ENCODE measurements around the gene RIMS1.
A peak's percentile ranks its signal among the peaks of the same experiment; 100 is the strongest.
"Not testable (repeated sequence)": the region's sequence is repeated elsewhere in the genome, so short reads cannot be mapped to it uniquely, and the experiment has no call there.

RIMS1 gene

DNA sequence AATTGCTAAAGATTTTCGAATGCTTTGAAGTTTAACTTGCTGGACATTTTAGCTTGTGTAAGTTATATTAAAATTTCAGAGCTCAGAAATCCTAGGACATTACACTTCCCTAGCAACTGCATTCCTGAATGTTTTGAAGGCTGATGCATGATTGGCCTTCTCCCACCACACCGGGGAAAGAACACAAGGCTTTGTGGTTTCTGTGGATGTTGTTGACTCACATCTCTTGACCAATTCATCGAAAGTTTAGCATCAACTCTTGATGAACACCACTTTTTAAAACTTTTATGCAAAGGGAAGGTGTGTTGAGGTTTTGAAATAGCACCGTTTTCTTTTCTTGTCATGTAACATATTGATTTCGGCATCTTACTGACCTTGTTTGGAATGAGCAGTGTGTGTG lies 81.1 kb downstream of the RIMS1 start:
- DNase-seq (ENCODE audit: low spot score): no peak

DNA sequence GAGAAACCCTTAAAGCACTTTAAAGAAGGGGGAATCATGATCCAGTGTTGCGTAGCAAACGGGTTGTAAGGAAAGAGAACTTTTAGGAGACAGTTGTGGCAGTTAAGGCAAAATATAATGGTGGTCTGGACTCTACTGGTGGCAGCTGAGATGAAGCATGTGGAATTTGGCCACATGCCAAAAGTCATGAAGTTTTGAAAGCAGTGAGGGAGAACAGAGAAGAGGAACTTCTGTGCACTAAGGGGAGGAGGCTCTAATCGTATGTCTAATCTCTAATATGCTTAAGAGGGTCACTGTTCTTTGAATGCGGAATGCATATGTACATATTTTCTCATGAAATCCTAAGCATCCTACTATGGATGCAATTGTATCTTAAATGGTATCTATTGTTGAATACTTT lies 91.5 kb downstream of the RIMS1 start:
- peak; percentile 4 for DNase-seq (ENCODE audit: low spot score)

DNA sequence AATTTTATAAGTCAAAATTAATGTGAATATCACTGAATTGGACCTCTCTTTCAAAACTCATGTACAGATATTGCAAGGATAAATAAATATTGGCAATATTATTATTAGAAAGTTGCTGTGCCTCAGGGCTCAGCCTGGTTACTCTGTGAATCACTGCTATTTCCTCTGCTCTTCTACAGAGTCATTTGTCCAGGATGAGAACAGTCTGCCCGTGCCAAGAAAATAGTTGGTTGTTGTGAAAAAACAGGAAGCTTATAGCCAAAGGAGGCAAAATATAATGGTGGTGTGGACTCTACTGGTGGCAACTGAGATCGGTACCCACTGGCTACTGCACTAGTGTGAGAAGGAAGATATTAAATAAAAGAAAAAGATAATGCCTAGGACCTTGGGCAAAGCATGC lies 93.6 kb downstream of the RIMS1 start:
- no peak for DNase-seq (ENCODE audit: low spot score)

DNA sequence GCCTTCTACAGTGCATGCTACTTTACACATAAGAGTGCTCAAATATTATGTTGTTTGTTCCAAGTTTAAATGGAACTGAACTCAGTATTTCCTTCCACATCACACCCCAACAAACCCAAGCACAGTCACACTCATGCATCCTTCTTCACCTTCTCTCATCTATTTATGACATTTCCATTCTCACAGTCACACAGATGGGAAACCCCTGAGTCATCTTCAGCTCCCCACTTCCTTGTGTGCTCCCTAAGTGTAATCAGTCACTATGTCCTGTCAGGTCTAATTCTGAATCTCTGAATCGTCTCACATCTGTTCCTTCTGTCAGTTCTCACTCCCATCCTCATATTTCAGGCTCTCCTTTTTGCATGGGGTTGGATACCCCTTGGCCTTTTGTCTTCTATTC lies 96.0 kb downstream of the RIMS1 start:
- no peak for DNase-seq (ENCODE audit: low spot score)

DNA sequence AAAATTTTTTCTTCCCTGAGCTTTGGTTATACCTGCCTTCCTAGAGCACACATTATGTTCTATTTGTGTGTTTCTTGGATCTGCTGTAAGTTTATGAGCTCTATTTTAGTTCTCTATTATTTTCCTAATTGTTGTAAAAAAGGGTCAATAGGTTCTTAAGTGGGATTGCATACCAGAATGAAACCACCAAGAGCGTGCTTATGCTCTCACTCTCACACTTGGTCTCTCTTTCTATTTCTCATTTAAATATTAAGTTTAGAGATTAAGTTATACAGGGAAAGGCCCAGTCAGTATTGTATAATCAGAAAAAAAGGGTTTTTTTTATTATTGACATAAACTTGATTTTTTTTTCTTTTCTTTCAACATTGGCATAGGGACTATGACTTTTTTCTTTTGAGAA lies 96.8 kb downstream of the RIMS1 start:
- no peak for DNase-seq (ENCODE audit: low spot score)

DNA sequence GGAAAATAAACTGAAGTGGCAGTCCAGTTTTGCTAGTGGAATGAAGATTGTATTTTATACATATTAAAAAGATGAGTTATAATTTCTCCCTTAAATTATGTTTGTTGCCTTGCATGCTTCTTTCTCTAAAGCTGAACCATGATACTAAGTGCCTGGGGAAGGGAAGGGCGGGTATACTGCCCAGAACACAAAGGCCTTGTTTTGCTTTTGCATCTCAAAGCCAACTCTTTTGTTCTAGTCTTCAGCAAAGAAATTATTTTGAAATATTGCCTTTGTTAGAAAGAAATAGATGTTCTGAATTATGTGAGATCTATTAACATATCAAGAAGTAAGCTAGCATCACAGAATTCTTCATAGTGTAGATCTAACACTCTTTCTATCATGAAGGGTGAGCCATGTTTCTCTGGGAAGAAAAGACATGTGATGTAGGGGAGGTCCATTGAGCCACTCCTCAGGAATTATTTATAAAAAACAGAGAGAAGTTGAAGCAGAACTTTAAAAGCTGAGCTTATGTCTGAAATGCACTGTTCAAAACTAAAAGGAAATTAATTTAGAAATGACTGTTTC lies 108.4 kb downstream of the RIMS1 start:
- no peak for DNase-seq (ENCODE audit: low spot score)

DNA sequence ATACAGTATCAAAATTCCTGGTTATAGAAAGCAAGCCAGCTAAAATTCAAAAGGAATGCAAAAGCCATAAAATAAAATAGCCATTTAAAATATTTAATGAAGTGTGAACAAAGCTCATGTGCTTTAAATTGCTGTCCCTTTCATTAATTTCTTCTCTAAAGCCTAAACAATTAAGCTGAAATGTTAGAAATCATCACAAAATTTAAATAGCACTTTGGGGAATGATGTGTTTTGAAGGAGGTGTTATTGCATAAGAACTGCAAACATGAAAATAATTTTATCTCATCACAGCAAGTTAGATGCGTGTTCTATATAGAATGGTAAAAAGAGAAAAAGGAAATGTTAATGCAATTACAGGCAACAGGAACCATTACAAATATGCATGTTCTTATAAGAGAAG lies 111.0 kb downstream of the RIMS1 start:
- DNase-seq (ENCODE audit: low spot score): no peak

DNA sequence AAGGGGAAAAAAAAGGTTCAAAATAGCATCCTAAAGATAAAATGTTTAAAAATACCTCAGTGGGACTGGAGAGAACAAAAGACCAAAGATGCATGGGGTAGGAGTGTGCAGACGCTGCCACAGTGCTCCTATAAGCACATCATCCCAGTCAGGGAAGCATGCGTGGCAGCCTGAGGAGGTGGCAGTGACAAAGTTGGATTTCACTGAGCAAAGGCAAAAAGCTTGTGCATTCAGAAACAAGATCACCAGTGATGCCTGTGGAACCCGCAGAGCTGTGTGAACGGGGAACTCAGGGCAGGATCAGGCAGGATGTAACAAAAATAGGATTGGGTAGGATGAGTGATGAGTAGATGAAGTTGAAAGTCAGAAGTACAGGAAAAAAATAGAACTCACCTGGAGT lies 116.1 kb downstream of the RIMS1 start:
- DNase-seq (ENCODE audit: low spot score): no peak

DNA sequence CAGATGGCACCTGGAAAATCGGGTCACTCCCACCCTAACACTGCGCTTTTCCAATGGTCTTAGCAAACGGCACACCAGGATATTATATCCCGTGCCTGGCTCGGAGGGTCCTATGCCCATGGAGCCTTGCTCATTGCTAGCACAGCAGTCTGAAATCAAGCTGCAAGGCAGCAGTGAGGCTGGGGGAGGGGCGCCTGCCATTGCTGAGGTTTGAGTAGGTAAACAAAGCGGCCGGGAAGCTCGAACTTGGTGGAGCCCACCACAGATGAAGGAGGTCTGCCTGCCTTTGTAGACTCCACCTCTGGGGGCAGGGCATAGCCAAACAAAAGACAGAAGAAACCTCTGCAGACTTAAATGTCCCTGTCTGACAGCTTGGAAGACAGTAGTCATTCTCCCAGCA lies 120.2 kb downstream of the RIMS1 start:
- not testable (repeated sequence) for DNase-seq (ENCODE audit: low spot score)

DNA sequence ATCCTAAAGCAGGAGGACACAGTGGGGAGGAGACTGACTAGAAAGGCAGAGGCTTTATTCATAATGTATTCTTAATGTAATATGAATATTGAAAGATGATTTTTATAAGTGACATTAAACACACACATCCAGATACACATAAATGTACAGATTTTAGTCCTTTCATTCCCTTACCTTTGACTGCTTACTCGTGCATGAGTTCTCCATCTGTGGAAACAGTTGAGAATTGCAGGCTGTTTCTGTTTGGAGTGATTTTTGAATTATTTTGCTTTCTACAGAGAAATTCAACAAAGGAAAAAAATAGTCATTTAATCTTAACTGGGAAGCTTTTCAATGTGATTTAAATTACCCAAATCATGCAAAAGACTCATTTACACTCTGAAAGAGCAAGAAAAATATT lies 136.5 kb downstream of the RIMS1 start:
- DNase-seq (ENCODE audit: low spot score): no peak

DNA sequence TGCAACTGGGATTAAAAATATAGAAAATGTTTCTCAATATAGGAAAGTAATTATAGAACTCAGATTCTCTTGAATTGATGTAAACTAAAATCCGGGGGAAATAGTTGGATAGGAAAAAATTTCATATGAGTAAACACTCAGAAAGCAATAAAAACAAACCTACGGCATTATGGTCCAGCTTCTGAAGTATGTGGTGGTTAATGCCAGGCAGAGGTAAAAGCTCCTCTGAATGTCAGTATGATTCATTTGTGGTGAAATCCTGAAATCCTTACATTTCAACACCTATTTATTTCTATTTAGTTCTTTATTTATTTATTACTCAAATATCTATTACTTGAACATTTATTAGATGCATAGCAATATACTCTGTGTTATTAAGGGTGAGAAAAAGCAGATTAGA lies 145.1 kb downstream of the RIMS1 start:
- no peak for DNase-seq (ENCODE audit: low spot score)

DNA sequence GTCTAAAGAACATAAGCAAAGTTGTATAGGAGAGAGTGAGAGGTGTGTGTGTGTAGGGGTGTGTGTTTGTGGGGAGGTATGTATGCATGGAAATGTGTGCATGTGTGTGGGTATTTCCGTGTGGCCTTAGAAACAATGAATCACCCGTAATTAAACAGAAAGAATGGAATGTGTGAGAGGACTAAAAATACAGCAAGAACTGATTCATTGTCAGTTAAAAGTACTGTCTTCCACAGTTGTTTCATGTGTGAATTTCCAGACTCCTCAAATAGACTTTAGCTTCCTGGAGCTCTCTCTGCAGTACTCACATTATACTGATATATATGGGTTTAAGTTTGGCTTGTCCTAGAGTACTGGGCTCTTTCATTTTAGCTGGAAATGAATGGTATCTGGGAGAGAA lies 145.7 kb downstream of the RIMS1 start:
- no peak for DNase-seq (ENCODE audit: low spot score)

DNA sequence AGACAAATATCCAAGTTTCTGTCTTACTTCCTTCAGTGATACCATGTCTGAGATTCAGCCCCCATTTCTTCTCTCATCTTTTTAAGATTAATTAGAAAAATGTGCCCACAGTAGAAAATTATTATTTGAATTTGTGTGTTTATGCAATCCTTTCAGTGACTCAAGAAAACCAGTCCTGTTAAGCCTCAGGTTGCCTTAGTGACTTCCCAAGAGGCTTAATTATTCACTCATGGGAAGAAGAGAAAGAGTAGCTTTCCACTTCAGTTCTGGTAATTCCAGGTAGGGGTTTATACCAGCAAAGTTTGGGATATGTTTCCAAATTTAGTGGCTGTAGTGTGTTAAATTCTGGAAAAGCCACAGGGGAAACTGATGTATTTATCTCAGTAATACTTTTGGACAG lies 149.1 kb downstream of the RIMS1 start:
- no peak for DNase-seq (ENCODE audit: low spot score)

DNA sequence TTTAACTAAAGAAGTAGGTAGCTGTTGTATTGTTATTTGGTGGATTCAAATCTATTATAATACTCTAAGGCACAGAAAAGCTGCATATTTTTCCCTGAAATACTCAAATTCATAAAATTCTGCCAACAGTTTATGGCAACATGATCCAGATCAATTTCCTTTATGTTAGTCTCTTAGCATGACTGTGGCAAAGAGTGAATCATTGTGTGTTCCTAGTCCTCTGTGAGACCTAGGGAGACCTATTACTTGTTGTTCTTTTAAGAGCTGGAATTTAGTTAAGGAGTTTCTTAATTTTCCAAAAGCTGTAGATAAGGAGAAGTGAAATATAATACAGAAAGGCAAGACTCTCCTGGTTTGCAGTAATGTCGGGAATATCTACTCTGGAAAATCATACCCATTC lies 149.6 kb downstream of the RIMS1 start:
- no peak for DNase-seq (ENCODE audit: low spot score)

DNA sequence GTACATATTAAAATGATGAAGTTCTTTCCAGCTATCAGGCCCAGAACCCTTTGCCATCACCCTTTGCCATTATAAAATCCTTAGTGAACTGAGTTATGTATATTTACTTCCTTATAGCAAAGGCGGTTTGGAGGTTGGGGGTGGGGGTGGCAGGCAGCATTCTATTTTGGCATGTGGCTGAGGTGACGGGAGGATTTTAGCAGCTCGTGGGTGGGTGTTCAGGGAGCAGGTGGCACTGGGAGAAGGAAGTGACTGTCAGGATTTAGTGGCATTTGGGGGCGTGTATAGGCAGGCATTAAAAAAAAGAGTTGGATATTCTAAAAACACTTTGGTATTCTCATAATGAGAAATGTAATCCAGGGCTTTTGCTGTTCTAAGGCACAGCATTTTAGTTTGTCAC lies 150.7 kb downstream of the RIMS1 start:
- DNase-seq (ENCODE audit: low spot score): no peak

DNA sequence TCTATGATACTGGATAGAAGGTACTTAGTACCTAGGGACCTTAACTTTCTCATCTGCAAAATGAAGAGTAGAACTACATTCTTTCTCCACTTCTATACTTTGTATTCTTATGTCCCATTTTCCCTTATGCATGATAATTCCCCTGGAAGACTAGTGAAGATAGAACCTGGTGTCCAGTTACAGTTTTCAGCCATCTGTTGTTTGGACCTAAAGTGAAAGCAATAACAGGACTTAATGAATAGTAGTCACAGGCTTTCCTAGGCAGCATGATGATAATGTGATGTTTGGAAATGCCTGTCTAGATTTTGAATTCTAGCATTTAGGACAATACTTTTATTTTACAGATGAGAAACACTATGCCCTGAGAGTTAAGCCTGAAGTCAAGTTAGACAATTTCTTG lies 153.8 kb downstream of the RIMS1 start:
- peak; percentile 27 for DNase-seq (ENCODE audit: low spot score)

DNA sequence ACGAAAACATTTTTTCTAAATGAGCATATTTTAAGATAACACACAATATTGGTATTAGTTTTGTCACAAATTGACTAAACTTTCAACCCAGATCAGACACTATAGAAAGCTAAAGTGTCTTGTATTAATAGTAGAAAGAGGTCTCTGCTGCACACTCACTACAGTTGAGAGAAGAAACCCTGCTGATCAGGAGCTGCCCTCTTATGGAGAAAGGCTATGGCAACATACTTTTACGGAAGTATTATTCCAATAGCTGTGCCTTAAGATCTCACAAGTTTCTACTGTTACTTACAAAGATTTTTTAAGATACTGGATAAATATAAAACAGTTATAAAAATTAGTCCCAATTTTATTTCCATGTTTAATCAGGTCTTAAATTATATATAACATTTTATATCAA lies 155.7 kb downstream of the RIMS1 start:
- DNase-seq (ENCODE audit: low spot score): no peak

DNA sequence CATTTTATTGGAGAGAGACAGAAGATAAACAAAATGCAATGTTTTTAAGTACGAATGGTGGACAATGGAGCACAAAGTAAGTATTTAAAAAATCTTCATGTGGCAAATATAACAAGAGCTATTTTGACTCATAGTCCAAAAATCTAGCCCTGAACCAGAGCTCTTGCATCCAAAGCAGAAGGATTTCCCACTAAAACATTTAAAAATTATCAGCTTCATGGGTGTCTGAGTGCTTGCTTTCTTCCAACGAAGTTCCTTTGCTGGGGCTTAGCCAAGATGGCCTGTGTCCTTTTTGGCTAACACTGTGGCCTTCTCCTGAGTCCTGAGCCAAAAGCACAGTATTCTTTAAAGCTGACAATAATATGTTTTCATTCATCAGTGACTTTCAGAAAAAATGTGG lies 161.7 kb downstream of the RIMS1 start:
- no peak for DNase-seq (ENCODE audit: low spot score)

DNA sequence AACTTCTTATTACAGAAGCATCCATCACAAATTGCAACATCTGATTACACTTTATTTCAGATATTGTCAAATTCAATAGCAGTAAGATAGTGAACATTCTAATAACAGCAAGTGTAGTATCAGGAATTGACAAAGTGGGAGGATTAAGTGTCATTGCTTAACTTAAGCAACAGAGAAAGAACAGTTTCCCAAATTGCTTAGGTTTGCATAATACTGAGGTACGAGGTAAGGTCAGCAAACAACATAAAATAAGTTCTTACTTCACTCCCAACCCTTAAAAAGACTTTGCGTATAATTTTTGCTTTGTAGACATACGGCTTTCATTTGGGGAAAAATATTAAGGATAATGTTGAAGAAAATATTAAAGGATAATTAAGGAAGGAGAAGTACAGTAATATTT lies 163.0 kb downstream of the RIMS1 start:
- DNase-seq (ENCODE audit: low spot score): no peak

DNA sequence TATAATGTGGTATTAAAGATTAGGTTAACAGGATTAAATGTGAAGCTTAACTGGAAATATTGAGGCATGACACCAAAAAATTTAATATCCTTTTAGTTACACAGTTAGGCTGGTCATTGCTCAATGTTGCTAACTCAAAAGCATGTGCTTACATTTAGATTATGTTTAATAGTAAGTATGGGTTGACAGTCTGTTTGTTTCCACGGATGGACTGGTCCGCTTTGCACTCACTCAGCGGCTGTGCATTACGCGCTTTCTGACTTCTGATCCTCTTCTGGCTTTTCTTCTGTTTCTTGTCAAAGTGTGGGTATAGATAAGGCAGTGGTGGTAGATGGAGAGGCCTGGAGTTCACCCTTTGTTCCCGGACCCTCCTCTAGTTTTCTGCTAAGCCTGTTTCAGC lies 174.9 kb downstream of the RIMS1 start:
- peak; percentile 45 for DNase-seq (ENCODE audit: low spot score)

DNA sequence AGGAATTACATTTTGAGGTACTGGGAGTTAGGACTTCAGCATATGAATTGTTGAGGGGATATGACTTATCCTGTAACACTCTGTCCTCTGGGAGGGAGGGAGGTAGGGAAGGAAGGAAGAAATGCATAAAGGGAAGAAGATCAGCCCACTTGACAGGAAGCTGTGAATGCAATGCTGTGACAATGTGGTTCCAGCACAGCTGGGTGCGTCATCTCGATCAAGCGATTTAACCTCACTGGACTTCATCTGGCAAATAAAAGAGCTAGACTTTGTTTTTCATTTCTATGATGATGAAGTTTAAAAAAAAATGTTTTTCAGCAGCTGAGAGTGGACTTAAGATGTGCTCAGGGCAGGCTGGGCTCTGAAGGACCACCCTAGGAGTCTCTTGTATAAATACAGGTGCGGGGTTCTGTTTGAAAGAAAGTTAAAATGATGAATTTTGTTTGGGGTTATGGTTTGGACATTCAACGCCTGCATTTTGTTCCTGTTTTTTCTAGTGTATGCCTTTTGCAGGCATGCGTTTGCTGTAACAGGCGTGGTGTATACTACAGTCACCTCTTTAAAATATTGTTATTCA lies 178.1 kb downstream of the RIMS1 start:
- DNase-seq (ENCODE audit: low spot score): no peak

DNA sequence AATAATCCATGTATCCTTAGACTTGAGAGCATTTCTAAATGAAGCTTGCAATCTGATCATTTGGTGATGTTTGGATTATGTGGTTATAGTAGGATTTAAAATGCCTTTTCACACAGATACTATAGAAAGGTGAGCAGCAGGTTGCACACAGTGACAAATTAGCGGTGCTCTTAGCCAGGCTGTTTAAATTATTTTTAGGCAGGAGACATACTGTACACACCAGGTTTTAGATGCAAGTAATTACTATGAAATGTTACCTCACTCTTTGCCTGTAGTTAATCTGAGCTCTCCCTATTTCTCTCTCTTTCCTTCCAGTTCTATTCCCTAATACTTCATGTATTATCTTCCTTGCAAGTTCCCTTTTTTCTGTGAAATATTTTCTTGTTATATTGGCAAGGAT lies 191.7 kb downstream of the RIMS1 start:
- no peak for DNase-seq (ENCODE audit: low spot score)

DNA sequence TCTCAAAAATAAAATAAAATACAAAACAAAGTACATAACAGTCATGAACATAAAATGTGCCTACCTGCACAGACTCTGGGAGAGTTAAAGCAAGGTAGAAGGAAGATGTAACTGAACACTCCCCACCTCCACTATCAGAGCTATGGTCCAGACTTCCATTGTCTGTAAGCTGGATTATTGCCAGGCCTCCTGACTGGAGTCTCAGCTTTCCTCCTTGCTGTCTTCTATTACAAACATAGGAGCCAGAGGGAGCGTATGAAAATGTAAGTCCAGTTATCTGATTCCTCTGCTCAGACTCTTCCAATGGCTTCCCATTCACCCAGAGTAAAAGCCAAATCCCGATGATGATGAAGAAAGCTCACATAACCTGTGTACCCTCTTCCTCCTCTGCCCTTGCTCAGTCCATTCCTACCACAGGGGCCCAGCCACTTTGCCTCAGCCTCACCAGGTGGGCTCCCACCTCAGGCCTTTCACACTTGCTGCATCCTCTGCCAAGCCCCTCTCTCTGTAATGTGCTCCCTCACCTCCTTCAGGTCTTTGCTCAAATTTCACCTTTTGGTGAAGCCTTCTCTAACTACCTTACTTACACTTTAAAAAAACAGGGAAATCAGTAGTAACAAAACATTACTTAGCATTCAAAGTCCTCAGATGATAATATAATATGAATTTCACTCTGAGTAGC lies 194.1 kb downstream of the RIMS1 start:
- DNase-seq (ENCODE audit: low spot score): no peak

DNA sequence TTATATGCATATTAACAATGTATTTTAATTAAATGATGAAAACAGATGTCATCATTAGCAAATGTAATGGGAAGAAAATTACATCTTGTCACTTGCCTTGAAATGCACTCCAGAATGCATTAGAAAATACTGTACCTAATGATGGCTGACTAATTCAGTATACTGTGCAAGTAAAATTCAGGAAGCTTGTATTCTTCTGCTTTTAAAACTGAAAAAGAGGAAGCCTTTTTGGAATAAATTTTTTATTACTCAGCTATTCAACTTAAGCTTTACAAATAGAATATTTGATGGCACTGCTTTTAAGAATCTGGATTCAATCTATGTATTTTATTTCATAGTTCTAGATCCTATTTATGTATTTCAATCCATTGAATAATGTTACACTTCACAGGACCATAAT lies 195.5 kb downstream of the RIMS1 start:
- no peak for DNase-seq (ENCODE audit: low spot score)
